Endodermal cell (in vitro differentiated cells): ENCODE data around the gene MLH3. TPM values are rescaled to one million over a fixed set of nuclear protein-coding genes. Genes with fewer than 3 reads are reported as not detected.

ENCODE experiments used
- DNase-seq: peaks from one replicate; pipeline ENCODE4 v3.0.0-alpha.2; 2017
- H3K27ac ChIP-seq: 2 replicates; pipeline ENCODE4 v1.5.1; 2013; ENCODE audit warnings: mild to moderate bottlenecking, low read depth, low read length, moderate library complexity
- H3K27me3 ChIP-seq: 2 replicates; pipeline ENCODE4 v1.6.1; 2013; ENCODE audit warnings: mild to moderate bottlenecking, low read length, moderate library complexity; ENCODE audit not compliant: insufficient read depth, control insufficient read depth, poor library complexity, severe bottlenecking
- H3K36me3 ChIP-seq: 2 replicates; pipeline ENCODE4 v1.7.0; 2013; ENCODE audit warnings: mild to moderate bottlenecking, low read length, moderate library complexity; ENCODE audit not compliant: control insufficient read depth, insufficient read depth
- H3K4me1 ChIP-seq: one replicate; pipeline ENCODE4 v1.7.0; 2013; ENCODE audit warnings: low read length; ENCODE audit not compliant: control insufficient read depth, insufficient read depth
- H3K4me3 ChIP-seq: 2 replicates; pipeline ENCODE4 v1.5.1; 2013; ENCODE audit warnings: mild to moderate bottlenecking, low read length, moderate library complexity
- H3K9ac ChIP-seq: 2 replicates; pipeline ENCODE4 v1.6.1; 2013; ENCODE audit warnings: mild to moderate bottlenecking, low read length, moderate library complexity; ENCODE audit not compliant: poor library complexity, severe bottlenecking; ENCODE audit errors: extremely low read depth
- H3K9me3 ChIP-seq: 2 replicates; pipeline ENCODE4 v1.6.1; 2013; ENCODE audit warnings: mild to moderate bottlenecking, low read length, moderate library complexity; ENCODE audit not compliant: control insufficient read depth
- H3K27ac Mint-ChIP-seq: 2 replicates; pipeline ENCODE4 v1.8.0; 2020; ENCODE audit warnings: mixed read lengths
- H3K27me3 Mint-ChIP-seq: 2 replicates; pipeline ENCODE4 v1.8.0; 2021; ENCODE audit warnings: mild to moderate bottlenecking, mixed read lengths; ENCODE audit not compliant: insufficient read depth
- H3K36me3 Mint-ChIP-seq: 2 replicates; pipeline ENCODE4 v1.8.0; 2020; ENCODE audit warnings: low read depth, mixed read lengths
- H3K4me1 Mint-ChIP-seq: 2 replicates; pipeline ENCODE4 v1.8.0; 2020; ENCODE audit warnings: mixed read lengths
- H3K4me3 Mint-ChIP-seq: 2 replicates; pipeline ENCODE4 v1.8.0; 2020; ENCODE audit warnings: mild to moderate bottlenecking, moderate library complexity, mixed read lengths
- H3K9me3 Mint-ChIP-seq: 2 replicates; pipeline ENCODE4 v1.8.0; 2020; ENCODE audit warnings: mild to moderate bottlenecking, mixed read lengths
- CTCF ChIP-seq: fragments of 200-600 bp; sonication (generic); conservative IDR thresholded peaks from 2 replicates; pipeline ENCODE4 v1.5.0; 2021; ENCODE audit warnings: antibody characterized with exemption, mild to moderate bottlenecking
- WGBS, 2 experiments: methylation state at CpG; one replicate each; pipeline versions ENCODE4 v1.1.5 to v1.1.7; 2013; ENCODE audit warnings: missing lambda C conversion rate in 2 of 2, mixed read lengths in 1 of 2; ENCODE audit not compliant: insufficient coverage in 1 of 2, insufficient read length in 1 of 2; 5-methylcytosine and 5-hydroxymethylcytosine counted together
- total RNA-seq, 2 donors: library from RNA; stranded (reverse); fragmentation: NEBNext Ultra II Directional in 1 of 2; extraction: Animal tissue kit (Norgen Biotek cat#: 25700) in 1 of 2; gene quantifications; 2 replicates in 1 of 2; 3 replicates in 1 of 2; pipeline ENCODE4 v1.2.1, GENCODE V29; 2021

Gene MLH3
- total RNA-seq, 2 donors from 2014 or later, result 18.7 to 34.6 TPM

GRCh38 chr14:74988131-74988530 is 63.1 kb downstream of the MLH3 start:
- no peak for TF ChIP-seq CTCF
- 67 to 80% methylated on average over 2 to 4 of the region's 4 CpGs for WGBS, 2 experiments
- Mint-ChIP-seq H3K36me3 (no peaks in the 10 kb centered on the region), H3K27ac (no peak overlapping the region), H3K9me3 (no peaks in the 10 kb centered on the region), H3K4me1 (peaks cover 7% of the 10 kb centered on the region), H3K4me3 (no peak overlapping the region), H3K27me3 (no peaks in the 10 kb centered on the region)
- no peak overlapping the region for H3K27ac ChIP-seq
- H3K4me1 ChIP-seq, result peaks cover 4% of the 10 kb centered on the region
- no peak overlapping the region for H3K9ac ChIP-seq
- no peaks in the 10 kb centered on the region for H3K9me3 ChIP-seq
- H3K36me3 ChIP-seq, result no peaks in the 10 kb centered on the region
- DNase-seq, result no peak
- H3K27me3 ChIP-seq, result no peaks in the 10 kb centered on the region
- H3K4me3 ChIP-seq, result no peak overlapping the region

- Mint-ChIP-seq H3K27ac (no peak overlapping the region), H3K27me3 (no peaks in the 10 kb centered on the region), H3K4me1 (peaks cover 12% of the 10 kb centered on the region), H3K36me3 (no peaks in the 10 kb centered on the region), H3K4me3 (no peak overlapping the region), H3K9me3 (no peaks in the 10 kb centered on the region)
- no peak for TF ChIP-seq CTCF
- Histone ChIP-seq H3K36me3 (no peaks in the 10 kb centered on the region), H3K9ac (no peak overlapping the region), H3K9me3 (no peaks in the 10 kb centered on the region), H3K4me3 (no peak overlapping the region), H3K27me3 (no peaks in the 10 kb centered on the region), H3K4me1 (peaks cover 6% of the 10 kb centered on the region), H3K27ac (no peak overlapping the region)
- DNase-seq, result no peak
- WGBS, 2 experiments, result 94 to 95% methylated on average over 6 of the region's 6 CpGs
These were observed 65.5 kb downstream of the MLH3 start for GRCh38 chr14:74985806-74986205.

GRCh38 chr14:74985028-74985310 is 66.3 kb downstream of the MLH3 start:
- no peaks in the 10 kb centered on the region for H3K9me3 Mint-ChIP-seq
- H3K4me3 Mint-ChIP-seq, result no peak overlapping the region
- H3K27me3 Mint-ChIP-seq, result no peaks in the 10 kb centered on the region
- WGBS, 2 experiments, result 90 to 91% methylated on average over 9 to 10 of the region's 10 CpGs
- H3K4me3 ChIP-seq, result no peak overlapping the region
- H3K27me3 ChIP-seq, result no peaks in the 10 kb centered on the region
- peaks cover 13% of the 10 kb centered on the region for H3K4me1 ChIP-seq
- H3K27ac Mint-ChIP-seq, result no peak overlapping the region
- peaks cover 18% of the 10 kb centered on the region for H3K4me1 Mint-ChIP-seq
- H3K36me3 Mint-ChIP-seq, result no peaks in the 10 kb centered on the region
- H3K27ac ChIP-seq, result no peak overlapping the region
- DNase-seq, result no peak
- no peak overlapping the region for H3K9ac ChIP-seq
- H3K36me3 ChIP-seq, result no peaks in the 10 kb centered on the region
- no peak for TF ChIP-seq CTCF
- no peaks in the 10 kb centered on the region for H3K9me3 ChIP-seq
